GM10266 (cell line): ENCODE results near the gene IL16.
"Not testable (repeated sequence)": the region's sequence is repeated elsewhere in the genome, so short reads cannot be mapped to it uniquely, and the experiment has no call there.

ENCODE experiments used
- DNase-seq: peaks from one replicate; pipeline ENCODE4 v3.0.0; 2012; ENCODE audit errors: extremely low spot score
- TF ChIP-seq, protein P1 (sequence below): IDR thresholded peaks from 2 replicates; pipeline ENCODE4 v1.5.1; 2012; ENCODE audit warnings: mild to moderate bottlenecking, low read depth; ENCODE audit not compliant: control insufficient read depth, insufficient read depth; ENCODE audit errors: missing control alignments

IL16 gene

DNA sequence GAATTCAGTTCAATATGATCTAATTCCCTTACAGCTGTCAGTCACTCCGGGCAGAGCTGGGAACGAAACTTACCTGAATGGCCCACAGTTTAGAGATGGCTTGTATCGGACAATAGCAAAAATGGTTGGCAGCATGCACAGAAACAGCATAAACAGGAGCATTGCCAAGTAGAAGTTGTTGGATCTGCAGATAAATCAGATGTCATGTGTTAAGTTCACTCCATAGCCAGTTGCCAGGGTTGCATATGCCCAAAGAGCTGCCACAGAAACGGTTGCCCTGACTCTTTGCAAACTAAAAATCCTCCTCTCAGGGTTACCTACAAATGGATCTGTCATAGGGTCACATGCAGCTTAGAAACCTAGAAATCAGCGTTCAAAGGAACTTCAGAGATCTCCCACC, 142.6 kb downstream of the IL16 start:
- DNase-seq: no peak

DNA sequence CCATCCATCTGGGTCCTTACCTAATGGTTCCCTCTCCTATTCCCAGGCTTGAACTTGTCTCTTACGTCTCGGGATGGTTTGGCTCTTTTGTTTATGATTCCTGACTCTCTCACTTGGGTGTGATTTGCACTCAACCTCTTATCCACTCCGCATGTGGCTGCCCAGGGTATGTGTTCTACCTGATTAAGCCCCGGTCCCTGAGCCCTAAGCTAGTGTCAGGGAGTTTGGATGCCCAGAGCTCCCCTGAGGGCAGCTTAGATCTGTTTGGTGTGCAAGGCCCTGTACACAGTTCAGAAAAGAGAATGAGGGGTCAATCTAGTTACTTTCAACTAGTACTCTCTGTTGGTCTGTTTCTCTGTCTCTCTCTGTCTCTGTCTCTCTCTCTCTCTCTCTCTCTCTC, 143.2 kb downstream of the IL16 start:
- no peak for DNase-seq
- TF ChIP-seq, protein P1, sequence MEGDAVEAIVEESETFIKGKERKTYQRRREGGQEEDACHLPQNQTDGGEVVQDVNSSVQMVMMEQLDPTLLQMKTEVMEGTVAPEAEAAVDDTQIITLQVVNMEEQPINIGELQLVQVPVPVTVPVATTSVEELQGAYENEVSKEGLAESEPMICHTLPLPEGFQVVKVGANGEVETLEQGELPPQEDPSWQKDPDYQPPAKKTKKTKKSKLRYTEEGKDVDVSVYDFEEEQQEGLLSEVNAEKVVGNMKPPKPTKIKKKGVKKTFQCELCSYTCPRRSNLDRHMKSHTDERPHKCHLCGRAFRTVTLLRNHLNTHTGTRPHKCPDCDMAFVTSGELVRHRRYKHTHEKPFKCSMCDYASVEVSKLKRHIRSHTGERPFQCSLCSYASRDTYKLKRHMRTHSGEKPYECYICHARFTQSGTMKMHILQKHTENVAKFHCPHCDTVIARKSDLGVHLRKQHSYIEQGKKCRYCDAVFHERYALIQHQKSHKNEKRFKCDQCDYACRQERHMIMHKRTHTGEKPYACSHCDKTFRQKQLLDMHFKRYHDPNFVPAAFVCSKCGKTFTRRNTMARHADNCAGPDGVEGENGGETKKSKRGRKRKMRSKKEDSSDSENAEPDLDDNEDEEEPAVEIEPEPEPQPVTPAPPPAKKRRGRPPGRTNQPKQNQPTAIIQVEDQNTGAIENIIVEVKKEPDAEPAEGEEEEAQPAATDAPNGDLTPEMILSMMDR: no peak

More for the DNA sequence above, 142.6 kb downstream of the IL16 start:
- TF ChIP-seq, protein P1: no peak

DNA sequence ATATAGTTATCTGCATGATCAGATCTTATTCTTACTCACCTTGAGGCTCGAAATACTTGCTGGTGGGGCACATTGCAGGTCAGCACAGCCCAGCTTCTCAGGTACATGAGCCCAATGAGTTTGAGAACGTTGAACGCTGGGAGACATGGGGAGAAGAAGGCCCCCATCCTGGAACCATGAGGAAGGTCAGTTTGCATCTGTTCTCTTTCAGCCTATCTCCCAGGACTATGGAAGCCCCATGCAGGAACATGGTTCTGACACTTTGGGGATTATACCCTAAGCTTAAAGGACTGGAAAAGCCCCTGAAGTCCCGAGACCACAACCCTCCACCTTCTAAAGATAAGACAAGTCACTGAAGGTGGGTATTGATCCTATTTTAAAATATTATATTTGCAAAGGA, 144.7 kb downstream of the IL16 start:
- no peak for DNase-seq
- TF ChIP-seq, protein P1: no peak

DNA sequence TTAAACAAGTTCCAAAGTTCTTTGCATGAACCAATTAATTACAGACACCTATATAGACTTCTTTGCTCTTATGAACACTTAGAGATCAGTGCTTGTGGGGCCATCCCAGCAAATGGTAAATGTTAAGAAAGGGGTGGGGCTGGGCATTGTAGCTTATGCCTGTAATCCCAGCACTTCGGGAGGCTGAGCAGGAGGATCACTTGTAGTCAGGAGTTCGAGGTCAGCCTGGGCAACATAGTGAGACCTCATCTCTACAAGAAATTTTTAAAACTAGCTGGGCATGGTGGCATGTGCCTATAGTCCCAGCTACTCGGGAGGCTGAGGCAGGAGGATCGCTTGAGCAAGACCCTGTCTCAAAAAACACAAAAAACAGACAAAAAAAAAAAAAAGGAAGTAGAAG, 146.7 kb downstream of the IL16 start:
- DNase-seq: no peak
- TF ChIP-seq, protein P1: no peak

DNA sequence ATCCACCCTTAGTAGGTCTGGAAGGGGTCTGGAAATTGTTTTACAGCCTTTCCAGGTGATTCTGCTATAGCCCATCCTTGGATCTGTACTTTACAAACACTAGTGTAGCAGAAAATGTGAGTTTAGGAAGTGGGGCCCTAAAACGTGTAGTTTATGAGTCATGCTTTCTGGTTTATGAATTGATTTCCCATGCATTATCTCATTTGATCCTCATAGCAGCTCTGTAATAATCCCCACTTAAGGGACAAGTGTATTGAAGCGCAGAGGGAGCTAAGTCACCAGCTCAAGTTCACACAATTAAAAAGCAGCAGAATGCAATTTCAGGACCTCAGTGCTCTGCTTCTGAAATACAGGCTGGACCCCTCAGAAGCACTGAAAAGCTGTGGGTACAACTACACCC, 149.9 kb downstream of the IL16 start:
- TF ChIP-seq, protein P1: no peak
- no peak for DNase-seq

DNA sequence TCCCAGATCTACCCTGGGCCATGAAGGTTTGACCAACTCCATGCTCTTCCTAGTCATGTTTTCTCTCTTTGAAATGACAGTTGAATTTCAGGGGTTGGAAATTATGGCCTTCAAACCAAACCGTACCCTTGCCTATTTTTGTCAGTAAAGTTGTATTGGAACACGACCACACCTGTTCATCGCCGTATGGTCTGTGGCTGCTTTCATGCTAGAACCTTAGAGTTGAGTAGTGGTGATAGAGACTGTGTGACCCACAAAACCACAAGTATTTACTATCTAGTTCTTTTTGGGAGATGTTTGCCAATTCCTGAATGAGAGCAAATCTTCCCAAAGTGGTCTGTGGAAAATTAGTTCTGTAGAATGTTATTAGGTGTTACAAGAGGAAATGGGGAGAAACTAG, 151.2 kb downstream of the IL16 start:
- TF ChIP-seq, protein P1: no peak
- DNase-seq: no peak

DNA sequence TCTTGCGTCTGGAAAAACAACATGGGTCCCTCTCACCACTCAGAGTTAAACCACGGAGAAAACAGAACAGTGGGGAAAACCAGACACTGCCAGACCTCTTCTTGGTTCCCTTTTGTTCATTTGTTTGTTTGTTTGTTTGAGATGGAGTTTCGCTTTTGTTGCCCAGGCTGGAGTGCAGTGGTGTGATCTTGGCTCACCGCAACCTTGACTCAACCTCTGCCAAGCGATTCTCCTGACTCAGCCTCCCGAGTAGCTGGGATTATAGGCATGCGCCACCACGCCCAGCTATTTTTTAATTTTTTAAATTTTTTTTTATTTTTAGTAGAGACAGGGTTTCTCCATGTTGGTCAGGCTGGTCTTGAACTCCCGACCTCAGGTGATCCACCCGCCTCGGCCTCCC, 152.0 kb downstream of the IL16 start:
- not testable (repeated sequence) for DNase-seq

DNA sequence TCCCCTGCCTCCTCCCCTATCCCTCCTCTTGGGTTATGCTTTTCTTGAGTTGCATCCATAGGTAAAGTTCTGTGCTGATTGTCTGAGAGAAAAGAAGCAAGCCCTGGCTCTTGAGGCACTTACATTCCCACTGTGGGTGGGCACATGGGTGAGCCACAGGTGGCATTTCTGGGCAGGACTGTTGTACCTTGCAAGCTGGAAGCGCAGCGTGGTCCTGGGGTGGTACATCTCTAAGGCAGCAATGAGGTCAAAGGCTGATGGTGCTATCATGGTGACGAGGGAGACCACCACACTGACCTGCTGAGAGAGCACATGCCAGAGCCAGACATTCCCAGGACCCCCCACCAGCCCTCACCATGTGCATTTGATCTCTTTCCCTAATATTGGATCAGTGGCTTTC, 152.6 kb downstream of the IL16 start:
- DNase-seq: no peak
- TF ChIP-seq, protein P1: no peak
